ENCODE results near the gene TAOK3. TPM values are rescaled to one million over a fixed set of nuclear protein-coding genes. Genes with fewer than 3 reads are reported as not detected.

Gene TAOK3
- total and polyA plus RNA-seq, 8 donors, result 7.5 to 131 (median 29.0) TPM

DNA sequence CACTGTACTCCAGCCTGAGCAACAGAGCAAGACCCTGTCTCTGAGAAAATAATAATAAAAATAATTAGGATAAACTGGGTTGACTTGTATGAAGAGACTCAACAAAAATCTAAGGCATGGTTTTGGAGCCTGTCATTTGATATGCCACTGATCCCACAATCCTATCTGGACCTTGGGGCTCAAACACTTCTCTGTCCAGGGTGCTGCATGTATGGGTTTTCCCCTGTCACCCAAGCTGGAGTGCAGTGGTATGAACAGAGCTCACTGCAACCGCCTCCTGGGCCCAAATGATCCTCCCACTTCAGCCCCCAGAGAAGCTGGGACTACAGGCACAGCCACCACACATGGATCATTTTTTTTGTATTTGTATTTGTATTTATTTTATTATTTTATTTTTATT, 263.6 kb downstream of the TAOK3 start:
- Histone ChIP-seq H3K4me1 (peaks cover 0 to 7% (median 7%) of the 10 kb centered on the region in 4 donors), H3K27ac (no peak overlapping the region), H3K36me3 (no peaks in the 10 kb centered on the region), H3K4me3 (no peak overlapping the region), H3K27me3 (no peaks in the 10 kb centered on the region), H3K9me3 (no peaks in the 10 kb centered on the region)
- intact Hi-C loops (cut with DNase I; ENCODE audit: low total_unique reads), result no loop called here
- no peak for DNase-seq
- TF ChIP-seq POLR2AphosphoS5 (IDR thresholded peaks at IDR 0.05) (no peak), EP300 (IDR thresholded peaks at IDR 0.05) (no peak), POLR2A (IDR thresholded peaks at IDR 0.05) (no peak)
- TF ChIP-seq, protein P1, sequence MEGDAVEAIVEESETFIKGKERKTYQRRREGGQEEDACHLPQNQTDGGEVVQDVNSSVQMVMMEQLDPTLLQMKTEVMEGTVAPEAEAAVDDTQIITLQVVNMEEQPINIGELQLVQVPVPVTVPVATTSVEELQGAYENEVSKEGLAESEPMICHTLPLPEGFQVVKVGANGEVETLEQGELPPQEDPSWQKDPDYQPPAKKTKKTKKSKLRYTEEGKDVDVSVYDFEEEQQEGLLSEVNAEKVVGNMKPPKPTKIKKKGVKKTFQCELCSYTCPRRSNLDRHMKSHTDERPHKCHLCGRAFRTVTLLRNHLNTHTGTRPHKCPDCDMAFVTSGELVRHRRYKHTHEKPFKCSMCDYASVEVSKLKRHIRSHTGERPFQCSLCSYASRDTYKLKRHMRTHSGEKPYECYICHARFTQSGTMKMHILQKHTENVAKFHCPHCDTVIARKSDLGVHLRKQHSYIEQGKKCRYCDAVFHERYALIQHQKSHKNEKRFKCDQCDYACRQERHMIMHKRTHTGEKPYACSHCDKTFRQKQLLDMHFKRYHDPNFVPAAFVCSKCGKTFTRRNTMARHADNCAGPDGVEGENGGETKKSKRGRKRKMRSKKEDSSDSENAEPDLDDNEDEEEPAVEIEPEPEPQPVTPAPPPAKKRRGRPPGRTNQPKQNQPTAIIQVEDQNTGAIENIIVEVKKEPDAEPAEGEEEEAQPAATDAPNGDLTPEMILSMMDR (IDR thresholded peaks at IDR 0.05), result no peak
- 83 to 100% (median 94%) methylated on average over 1 of the region's 1 CpG for WGBS, 5 donors

DNA sequence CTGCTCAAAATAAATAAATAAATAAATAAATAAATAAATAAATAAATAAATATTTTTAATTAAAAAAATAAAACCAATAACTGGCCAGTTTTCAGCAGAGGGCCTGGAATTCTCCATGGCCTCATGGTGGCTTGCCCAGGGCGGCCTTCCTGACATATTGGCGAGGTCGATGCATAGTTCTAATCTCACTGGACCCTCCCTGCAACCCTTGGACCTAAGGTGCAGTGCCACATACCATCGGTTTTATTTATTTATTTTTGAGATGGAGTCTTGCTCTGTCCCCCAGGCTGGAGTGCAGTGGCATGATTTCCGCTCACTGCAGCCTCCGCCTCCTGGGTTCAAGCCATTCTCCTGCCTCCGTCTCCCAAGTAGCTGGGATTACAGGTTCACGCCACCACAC, 265.0 kb downstream of the TAOK3 start:
- no peak overlapping the region for H3K4me3 ChIP-seq
- intact Hi-C loops (cut with DNase I; ENCODE audit: low total_unique reads), result no loop called here
- no peak for DNase-seq
- no peak for TF ChIP-seq POLR2A (IDR thresholded peaks at IDR 0.05)
- no peak for TF ChIP-seq EP300 (IDR thresholded peaks at IDR 0.05)
- TF ChIP-seq, protein P1 (IDR thresholded peaks at IDR 0.05), result no peak
- TF ChIP-seq POLR2AphosphoS5 (IDR thresholded peaks at IDR 0.05), result no peak
- H3K27me3 ChIP-seq, result no peaks in the 10 kb centered on the region
- WGBS, 5 donors, result 81 to 91% (median 89%) methylated on average over 8 of the region's 8 CpGs
- peaks cover 0 to 17% (median 14%) of the 10 kb centered on the region in 4 donors for H3K4me1 ChIP-seq
- H3K9me3 ChIP-seq, result no peaks in the 10 kb centered on the region
- no peaks in the 10 kb centered on the region for H3K36me3 ChIP-seq
- no peak overlapping the region for H3K27ac ChIP-seq

- intact Hi-C loops (cut with DNase I; ENCODE audit: low total_unique reads), result no loop called here
Measured at GRCh38 chr12:118107011-118107410, 265.7 kb downstream of the TAOK3 start.

GRCh38 chr12:118103601-118104382, 268.9 kb downstream of the TAOK3 start, which contains the start of gene VSIG10:
Gene VSIG10, minus strand, starts transcription at chr12:118104011. Its CDS starts 340 bp downstream, at chr12:118103671.
- Histone ChIP-seq H3K9me3 (no peaks in the 10 kb centered on the region), H3K36me3 (no peaks in the 10 kb centered on the region), H3K27me3 (no peaks in the 10 kb centered on the region), H3K27ac (peak within 1 kb of the TSS; percentile 79 to 91 (median 85)), H3K4me3 (peak within 1 kb of the TSS; percentile 69 to 89 (median 74)), H3K4me1 (peaks cover 0 to 26% (median 22%) of the 10 kb centered on the region in 4 donors)
- intact Hi-C loops (cut with DNase I; ENCODE audit: low total_unique reads), result no loop called here
- peak in 1 of 4 donors; percentile 57 for TF ChIP-seq POLR2A (IDR thresholded peaks at IDR 0.05)
- TF ChIP-seq, protein P1 (IDR thresholded peaks at IDR 0.05), result no peak
- TF ChIP-seq POLR2AphosphoS5 (IDR thresholded peaks at IDR 0.05), result peak; percentile 33 to 86 (median 82)
- TF ChIP-seq EP300 (IDR thresholded peaks at IDR 0.05), result no peak
- 0 to 1% (median 1%) methylated on average over 31 to 75 of the region's 75 CpGs for WGBS, 5 donors
- DNase-seq, result peak; percentile 86 to 89

More at GRCh38 chr12:118107011-118107410, 265.7 kb downstream of the TAOK3 start:
- H3K27me3 ChIP-seq, result no peaks in the 10 kb centered on the region
- H3K9me3 ChIP-seq, result no peaks in the 10 kb centered on the region
- H3K27ac ChIP-seq, result no peak overlapping the region
- peak in 1 of 2 donors; percentile 55 for DNase-seq
- H3K4me3 ChIP-seq, result no peak overlapping the region
- peaks cover 0 to 24% (median 20%) of the 10 kb centered on the region in 4 donors for H3K4me1 ChIP-seq
- no peaks in the 10 kb centered on the region for H3K36me3 ChIP-seq
- WGBS, 5 donors, result 57 to 85% (median 63%) methylated on average over 4 of the region's 4 CpGs
- TF ChIP-seq, protein P1 (IDR thresholded peaks at IDR 0.05), result no peak
- TF ChIP-seq POLR2A (IDR thresholded peaks at IDR 0.05), result no peak
- TF ChIP-seq EP300 (IDR thresholded peaks at IDR 0.05), result no peak
- TF ChIP-seq POLR2AphosphoS5 (IDR thresholded peaks at IDR 0.05), result no peak

All from stomach (tissue), 9 donors.